Measurements from ENCODE around the gene PUS3. TPM values are rescaled to one million over a fixed set of nuclear protein-coding genes. Genes with fewer than 3 reads are reported as not detected.

PUS3 gene
- total RNA-seq, 2 donors from 2014 or later, result 8.3 to 11.8 TPM

DNA sequence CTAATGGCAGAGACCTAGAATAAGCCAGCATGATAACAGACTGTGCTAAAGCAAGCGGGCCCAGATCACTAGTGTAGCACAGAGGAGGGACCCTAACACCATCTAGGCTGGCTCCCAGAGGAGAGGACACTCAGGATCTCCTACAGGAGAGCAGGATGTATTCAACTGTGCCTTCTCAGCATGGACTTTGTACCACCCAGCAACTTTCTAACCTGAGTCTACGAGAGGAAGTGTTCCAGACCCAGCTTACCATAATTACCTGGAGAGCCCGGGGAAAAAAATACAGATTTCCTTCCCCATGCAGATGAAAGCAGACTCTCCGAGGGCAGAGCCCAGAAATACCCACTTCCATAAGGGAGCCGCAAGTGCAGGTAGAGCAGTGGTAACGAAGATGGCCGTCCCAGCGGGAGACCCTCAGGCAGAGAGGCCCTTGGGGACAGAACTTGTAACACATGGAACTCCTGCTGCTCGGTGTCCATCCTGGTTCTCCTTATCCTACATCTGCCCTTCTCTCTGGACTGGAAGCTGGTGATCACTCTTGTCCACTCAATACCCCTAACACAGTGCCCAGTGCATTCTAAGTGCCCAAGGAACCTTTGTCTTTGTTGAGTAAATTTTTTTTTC, 21.5 kb upstream of the PUS3 start:
- Histone ChIP-seq H3K27me3 (replicated peaks; ENCODE audit: insufficient read depth) (no peaks in the 10 kb centered on the region), H3K9me3 (no peaks in the 10 kb centered on the region), H3K4me1 (replicated peaks) (no peaks in the 10 kb centered on the region), H3K36me3 (no peaks in the 10 kb centered on the region), H3K4me3 (no peak overlapping the region), H3K27ac (no peak overlapping the region)
- intact Hi-C loops (cut with DNase I), result loop anchor here (10.0 kb wide), 1 partner anchor 140 kb away; the partner anchor contains the start of gene CDON
- 96% methylated on average over 9 of the region's 9 CpGs for WGBS
- DNase-seq (ENCODE audit: low spot score), result no peak
- TF ChIP-seq CTCF (IDR thresholded peaks at IDR 0.05), result no peak
- no peak for TF ChIP-seq POLR2AphosphoS5 (IDR thresholded peaks at IDR 0.05)
- TF ChIP-seq POLR2A (IDR thresholded peaks at IDR 0.05), result no peak

DNA sequence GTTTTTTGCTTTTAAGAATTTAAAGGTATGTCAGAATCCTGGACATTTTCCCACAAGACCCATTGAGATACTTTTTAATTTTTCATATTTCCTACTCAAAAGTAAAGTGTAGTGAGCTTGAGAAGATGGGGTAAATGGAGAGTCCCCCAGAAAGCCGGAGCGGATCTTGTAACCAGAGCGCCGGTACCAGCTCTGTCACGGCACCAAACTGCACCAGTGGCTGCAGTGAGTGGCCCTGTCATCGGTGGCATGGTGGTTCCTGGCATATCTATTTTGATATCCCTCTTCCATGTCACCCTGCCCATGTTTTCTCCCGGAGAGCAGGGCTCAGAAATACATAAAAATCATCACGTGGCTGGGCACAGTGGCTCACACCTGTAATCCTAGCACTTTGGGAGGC, 20.6 kb upstream of the PUS3 start:
- H3K27me3 ChIP-seq (replicated peaks; ENCODE audit: insufficient read depth), result no peaks in the 10 kb centered on the region
- TF ChIP-seq POLR2A (IDR thresholded peaks at IDR 0.05) (no peak), POLR2AphosphoS5 (IDR thresholded peaks at IDR 0.05) (no peak), CTCF (IDR thresholded peaks at IDR 0.05) (no peak)
- intact Hi-C loops (cut with DNase I), result loop anchor here (1.0 to 10.0 kb wide), 2 partner anchors 141 to 271 kb away; partner anchors contain the start of gene CDON
- H3K36me3 ChIP-seq, result no peaks in the 10 kb centered on the region
- DNase-seq (ENCODE audit: low spot score), result no peak
- no peaks in the 10 kb centered on the region for H3K9me3 ChIP-seq
- H3K27ac ChIP-seq, result no peak overlapping the region
- WGBS, result 86% methylated on average over 8 of the region's 8 CpGs
- no peak overlapping the region for H3K4me3 ChIP-seq
- no peaks in the 10 kb centered on the region for H3K4me1 ChIP-seq (replicated peaks)

DNA sequence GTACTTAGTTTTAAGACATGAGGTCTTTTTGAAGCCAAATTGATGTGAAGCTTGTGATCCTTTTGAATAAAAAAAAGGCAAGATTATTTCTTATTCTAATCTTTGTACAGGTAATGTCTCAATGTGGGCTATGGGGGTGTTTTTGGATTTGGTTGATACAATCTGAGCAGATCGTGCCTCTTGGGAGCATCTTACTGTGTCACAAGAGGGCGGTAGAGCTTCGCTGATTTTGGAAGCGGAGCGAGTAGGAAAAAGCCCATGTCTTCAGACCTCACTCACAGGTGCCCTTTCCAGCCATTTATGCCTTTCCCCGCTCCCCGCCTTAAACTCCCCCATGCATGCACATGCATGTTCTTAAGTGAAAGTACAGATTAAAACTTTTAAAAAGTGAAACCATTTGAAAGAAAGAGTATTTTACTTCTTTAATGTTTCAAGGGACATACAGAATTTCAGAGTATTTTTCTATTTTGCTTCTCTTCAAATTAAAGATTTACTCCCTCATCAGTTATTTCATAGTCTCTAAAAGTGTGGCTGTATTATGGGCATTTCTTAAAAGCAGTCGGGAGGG, 20.1 kb upstream of the PUS3 start:
- Histone ChIP-seq H3K36me3 (no peaks in the 10 kb centered on the region), H3K27me3 (replicated peaks; ENCODE audit: insufficient read depth) (no peaks in the 10 kb centered on the region), H3K4me3 (no peak overlapping the region), H3K9me3 (no peaks in the 10 kb centered on the region), H3K4me1 (replicated peaks) (no peaks in the 10 kb centered on the region), H3K27ac (no peak overlapping the region)
- WGBS, result 6% methylated on average over 8 of the region's 8 CpGs
- intact Hi-C loops (cut with DNase I), result loop anchor here (1.0 to 10.0 kb wide), 2 partner anchors 142 to 271 kb away; partner anchors contain the start of gene CDON
- TF ChIP-seq POLR2A (IDR thresholded peaks at IDR 0.05) (no peak), POLR2AphosphoS5 (IDR thresholded peaks at IDR 0.05) (peak; percentile 31), CTCF (IDR thresholded peaks at IDR 0.05) (peak; percentile 58 to 84 (median 72))
- peak; percentile 69 for DNase-seq (ENCODE audit: low spot score)

DNA sequence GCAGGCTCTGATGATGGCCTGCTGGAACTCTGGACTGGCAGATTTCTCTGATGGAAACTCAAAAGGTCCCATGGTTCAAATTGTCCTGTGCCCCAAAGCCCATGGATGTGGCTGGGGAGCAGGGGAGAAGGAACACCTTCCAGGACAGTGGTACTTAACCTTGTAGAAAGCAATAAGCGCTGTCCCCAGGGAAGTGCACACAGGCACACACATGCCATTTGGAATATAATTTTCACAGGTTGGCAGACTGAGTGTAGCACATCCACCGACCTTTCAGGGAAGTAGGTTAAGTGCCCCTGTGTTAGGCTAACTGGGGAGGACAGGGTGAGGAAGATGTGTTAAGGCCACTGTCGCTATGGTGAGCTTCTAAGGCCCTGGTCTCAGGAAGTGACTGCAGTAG, 19.1 kb upstream of the PUS3 start:
- Histone ChIP-seq H3K36me3 (no peaks in the 10 kb centered on the region), H3K27me3 (replicated peaks; ENCODE audit: insufficient read depth) (no peaks in the 10 kb centered on the region), H3K4me1 (replicated peaks) (no peaks in the 10 kb centered on the region), H3K4me3 (no peak overlapping the region), H3K27ac (no peak overlapping the region), H3K9me3 (no peaks in the 10 kb centered on the region)
- intact Hi-C loops (cut with DNase I), result loop anchor here (10.0 kb wide), 1 partner anchor 143 kb away; the partner anchor contains the start of gene CDON
- TF ChIP-seq POLR2AphosphoS5 (IDR thresholded peaks at IDR 0.05), result no peak
- no peak for DNase-seq (ENCODE audit: low spot score)
- WGBS, result 96% methylated on average over 3 of the region's 3 CpGs

- no peaks in the 10 kb centered on the region for H3K4me1 ChIP-seq (replicated peaks)
- H3K27ac ChIP-seq, result no peak overlapping the region
- H3K36me3 ChIP-seq, result no peaks in the 10 kb centered on the region
- WGBS, result 81% methylated on average over 9 of the region's 9 CpGs
- no peaks in the 10 kb centered on the region for H3K9me3 ChIP-seq
- DNase-seq (ENCODE audit: low spot score), result no peak
- no peak for TF ChIP-seq POLR2A (IDR thresholded peaks at IDR 0.05)
- TF ChIP-seq POLR2AphosphoS5 (IDR thresholded peaks at IDR 0.05), result no peak
- TF ChIP-seq CTCF (IDR thresholded peaks at IDR 0.05), result no peak
- no peaks in the 10 kb centered on the region for H3K27me3 ChIP-seq (replicated peaks; ENCODE audit: insufficient read depth)
- intact Hi-C loops (cut with DNase I), result loop anchor here (10.0 kb wide), 1 partner anchor 144 kb away; the partner anchor contains the start of gene CDON
- no peak overlapping the region for H3K4me3 ChIP-seq
These were observed 18.0 kb upstream of the PUS3 start for GRCh38 chr11:125921042-125921441.

Data from prostate gland (tissue), 2 donors.